GM20000 (cell line): ENCODE measurements around the gene HAPLN2.
"Not testable (repeated sequence)": the region's sequence is repeated elsewhere in the genome, so short reads cannot be mapped to it uniquely, and the experiment has no call there.

ENCODE experiments used
- DNase-seq: peaks from one replicate; pipeline ENCODE4 v3.0.0; 2012; ENCODE audit warnings: low spot score
- CTCF ChIP-seq: IDR thresholded peaks from 2 replicates; pipeline ENCODE4 v1.5.1; 2012; ENCODE audit warnings: mild to moderate bottlenecking, control low read depth; ENCODE audit errors: extremely low read depth, missing control alignments

HAPLN2 gene

GRCh38 chr1:156599811-156600210, 19.4 kb upstream of the HAPLN2 start:
- peak; percentile 57 for DNase-seq

GRCh38 chr1:156600733-156601121, 18.5 kb upstream of the HAPLN2 start:
- TF ChIP-seq CTCF = no peak
- no peak for DNase-seq

More at GRCh38 chr1:156599811-156600210, 19.4 kb upstream of the HAPLN2 start:
- TF ChIP-seq CTCF = no peak

GRCh38 chr1:156601122-156601830, 17.9 kb upstream of the HAPLN2 start, which contains the start of gene GPATCH4:
TSS of gene GPATCH4 (minus strand) at chr1:156601479.
- peak; percentile 76 for DNase-seq
- TF ChIP-seq CTCF = no peak

GRCh38 chr1:156601892-156602291, 17.3 kb upstream of the HAPLN2 start:
- DNase-seq = no peak
- no peak for TF ChIP-seq CTCF

- peak; percentile 3 for TF ChIP-seq CTCF
- DNase-seq = no peak
Measured at GRCh38 chr1:156602557-156602993, 16.6 kb upstream of the HAPLN2 start.

GRCh38 chr1:156607344-156607743, 11.9 kb upstream of the HAPLN2 start:
- not testable (repeated sequence) for DNase-seq

- DNase-seq = peak; percentile 69
- peak; percentile 61 for TF ChIP-seq CTCF
Measured at GRCh38 chr1:156608036-156608674, 11.1 kb upstream of the HAPLN2 start.

GRCh38 chr1:156608981-156609380, 10.2 kb upstream of the HAPLN2 start:
- peak; percentile 60 for DNase-seq
- peak; percentile 58 for TF ChIP-seq CTCF

- not testable (repeated sequence) for DNase-seq
Measured at GRCh38 chr1:156610072-156610471, 9.1 kb upstream of the HAPLN2 start.
